Ascending aorta (tissue), 2 donors: ENCODE results near the gene NAP1L1. TPM values are rescaled to one million over a fixed set of nuclear protein-coding genes. Genes with fewer than 3 reads are reported as not detected.
A peak's percentile ranks its signal among the peaks of the same experiment; 100 is the strongest.

Experiments used
- DNase-seq, 2 donors: peaks; one replicate each; pipeline ENCODE4 v3.0.0-alpha.2; 2019; ENCODE audit warnings: low spot score in 2 of 2
- H3K27ac ChIP-seq, 2 donors: fragments of 200-600 bp; sonication (generic); one replicate each; pipeline ENCODE4 v1.5.1; 2016 to 2017; ENCODE audit warnings: mild to moderate bottlenecking in 1 of 2
- H3K27me3 ChIP-seq: fragments of 200-600 bp; sonication (generic); one replicate; pipeline ENCODE4 v1.5.1; 2017
- H3K36me3 ChIP-seq, 2 donors: fragments of 200-600 bp; sonication (generic); one replicate each; pipeline ENCODE4 v1.5.1; 2016
- H3K4me1 ChIP-seq, 2 donors: fragments of 200-600 bp; sonication (generic); one replicate each; pipeline ENCODE4 v1.5.1; 2016 to 2017; ENCODE audit warnings: mild to moderate bottlenecking in 1 of 2
- H3K4me3 ChIP-seq, 2 donors: fragments of 200-600 bp; sonication (generic); one replicate each; pipeline ENCODE4 v1.5.1; 2016 to 2017; ENCODE audit warnings: mild to moderate bottlenecking in 1 of 2
- H3K9me3 ChIP-seq, 2 donors: fragments of 200-600 bp; sonication (generic); one replicate each; pipeline ENCODE4 v1.5.1; 2016
- intact Hi-C: fragments of 100-400 bp; cut with DNase I; formaldehyde crosslinking; loops from one replicate; pipeline ENCODE4 v1.15.1; 2023
- total RNA-seq: library from RNA; depleted of rRNA; stranded (reverse); fragments of >200 nt; gene quantifications from one replicate; pipeline ENCODE4 v1.1.0, GENCODE V29; 2016
- TF ChIP-seq, protein P1 (sequence below), 3 experiments: fragments of 200-600 bp in 2 of 3; fragments of 450-650 bp in 1 of 3; sonication (generic) in 2 of 3; IDR thresholded peaks; one replicate each; pipeline ENCODE4 v1.5.1; 2016 to 2019; ENCODE audit warnings: antibody characterized with exemption in 3 of 3, mild to moderate bottlenecking in 1 of 3, moderate library complexity in 1 of 3

The NAP1L1 gene
- total RNA-seq, 1 donor from 2014 or later = 116 TPM

DNA sequence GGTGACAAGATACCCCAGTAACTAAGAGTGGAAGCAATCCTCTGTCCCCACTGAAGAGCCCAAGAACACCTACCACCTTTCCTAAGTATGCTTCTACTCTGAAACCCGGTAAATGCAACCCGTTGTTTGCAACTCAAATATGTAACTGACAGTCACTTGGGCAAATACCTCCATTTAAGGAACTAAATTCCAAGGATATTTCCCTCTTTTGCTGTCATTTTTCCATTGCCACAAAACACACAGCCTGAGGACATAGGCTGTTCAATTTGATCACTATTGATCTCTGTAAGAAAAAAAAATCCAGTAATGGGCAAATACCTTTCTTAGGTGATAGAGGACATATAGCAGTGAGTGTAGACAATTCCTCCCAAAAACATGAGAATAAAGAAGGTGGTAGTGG lies 46.3 kb downstream of the NAP1L1 start:
- intact Hi-C loops = loop anchor here (5.0 kb wide), 2 partner anchors 526 to 706 kb away; partner anchors contain the start of genes CAPS2, GLIPR1L1 and KRR1
- Histone ChIP-seq H3K36me3 (no peaks in the 10 kb centered on the region), H3K4me1 (no peaks in the 10 kb centered on the region), H3K27me3 (no peaks in the 10 kb centered on the region), H3K27ac (no peak overlapping the region), H3K9me3 (no peaks in the 10 kb centered on the region), H3K4me3 (no peak overlapping the region)
- TF ChIP-seq, protein P1, sequence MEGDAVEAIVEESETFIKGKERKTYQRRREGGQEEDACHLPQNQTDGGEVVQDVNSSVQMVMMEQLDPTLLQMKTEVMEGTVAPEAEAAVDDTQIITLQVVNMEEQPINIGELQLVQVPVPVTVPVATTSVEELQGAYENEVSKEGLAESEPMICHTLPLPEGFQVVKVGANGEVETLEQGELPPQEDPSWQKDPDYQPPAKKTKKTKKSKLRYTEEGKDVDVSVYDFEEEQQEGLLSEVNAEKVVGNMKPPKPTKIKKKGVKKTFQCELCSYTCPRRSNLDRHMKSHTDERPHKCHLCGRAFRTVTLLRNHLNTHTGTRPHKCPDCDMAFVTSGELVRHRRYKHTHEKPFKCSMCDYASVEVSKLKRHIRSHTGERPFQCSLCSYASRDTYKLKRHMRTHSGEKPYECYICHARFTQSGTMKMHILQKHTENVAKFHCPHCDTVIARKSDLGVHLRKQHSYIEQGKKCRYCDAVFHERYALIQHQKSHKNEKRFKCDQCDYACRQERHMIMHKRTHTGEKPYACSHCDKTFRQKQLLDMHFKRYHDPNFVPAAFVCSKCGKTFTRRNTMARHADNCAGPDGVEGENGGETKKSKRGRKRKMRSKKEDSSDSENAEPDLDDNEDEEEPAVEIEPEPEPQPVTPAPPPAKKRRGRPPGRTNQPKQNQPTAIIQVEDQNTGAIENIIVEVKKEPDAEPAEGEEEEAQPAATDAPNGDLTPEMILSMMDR (IDR thresholded peaks at IDR 0.05) = no peak
- DNase-seq = no peak

DNA sequence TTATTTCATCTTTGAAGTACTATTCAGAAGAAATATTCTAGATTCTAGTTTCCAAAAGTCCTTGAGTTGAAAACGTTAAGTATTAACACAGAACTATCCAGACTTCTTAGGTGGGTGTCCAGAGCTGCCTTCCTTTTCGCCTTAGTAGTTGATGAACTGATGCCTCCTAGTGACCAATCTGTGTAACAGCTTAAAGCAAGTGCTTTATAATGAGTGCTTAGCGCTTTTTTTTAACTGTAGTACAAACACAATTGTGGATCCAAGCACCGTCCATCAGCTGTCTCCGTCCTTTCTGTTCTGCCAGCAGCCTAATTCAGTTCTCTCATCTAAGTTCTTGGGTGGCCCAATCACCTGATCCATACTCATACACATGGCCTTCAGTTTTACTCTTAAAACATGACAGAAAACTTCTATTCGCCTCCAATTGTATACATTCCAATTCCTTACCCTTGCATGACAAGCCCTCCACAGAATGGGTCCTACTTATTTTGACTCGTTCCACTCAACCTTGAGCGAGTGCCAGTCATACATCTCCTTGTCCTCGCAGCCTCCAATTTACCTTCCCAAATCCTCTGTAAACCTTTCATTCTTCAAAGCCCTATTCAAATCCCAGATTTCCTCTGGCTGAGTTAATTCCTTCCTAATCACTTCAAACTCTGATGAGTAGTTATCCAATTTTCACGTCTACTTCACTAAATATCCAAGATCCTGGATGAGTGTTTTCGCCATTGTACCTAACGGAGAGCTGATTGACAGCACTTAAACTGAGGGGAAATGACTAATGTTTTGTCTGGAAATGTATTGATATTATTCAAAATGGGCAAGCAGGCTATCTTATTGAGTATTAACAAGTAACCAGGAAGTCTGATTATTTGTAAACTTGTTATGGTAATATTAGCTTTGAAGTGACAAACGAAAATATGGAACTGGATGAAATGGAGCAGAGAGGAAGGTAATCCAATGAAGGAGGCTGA lies 47.1 kb downstream of the NAP1L1 start:
- H3K27me3 ChIP-seq = no peaks in the 10 kb centered on the region
- H3K4me1 ChIP-seq = no peaks in the 10 kb centered on the region
- H3K27ac ChIP-seq = no peak overlapping the region
- no peaks in the 10 kb centered on the region for H3K9me3 ChIP-seq
- no peaks in the 10 kb centered on the region for H3K36me3 ChIP-seq
- intact Hi-C loops = loop anchor here (1.0 to 5.0 kb wide), 3 partner anchors 510 to 705 kb away; partner anchors contain the start of genes CAPS2, GLIPR1L1 and KRR1
- DNase-seq = no peak
- TF ChIP-seq, protein P1 (IDR thresholded peaks at IDR 0.05) = peak; percentile 70 to 85 (median 84)
- H3K4me3 ChIP-seq = no peak overlapping the region

DNA sequence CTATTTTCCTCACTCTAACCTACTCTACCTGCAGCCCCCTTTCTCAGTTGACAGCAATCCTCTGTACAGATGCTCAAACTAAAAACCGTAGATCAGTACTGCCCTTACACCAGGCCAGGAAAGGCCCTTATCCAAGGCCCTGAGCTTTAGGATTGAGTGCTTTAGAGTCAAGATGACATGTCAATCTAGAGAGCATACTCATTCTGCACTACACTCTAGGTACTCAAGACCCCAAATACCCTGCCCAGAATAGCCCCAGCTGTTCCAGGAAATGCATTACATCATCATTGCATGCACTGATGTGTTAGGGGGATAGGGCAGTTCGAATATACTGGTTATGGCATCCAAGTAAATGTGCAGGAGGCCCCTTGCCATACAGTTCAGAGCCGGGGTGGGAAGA lies 49.4 kb downstream of the NAP1L1 start:
- no peaks in the 10 kb centered on the region for H3K27me3 ChIP-seq
- no peaks in the 10 kb centered on the region for H3K4me1 ChIP-seq
- TF ChIP-seq, protein P1 (IDR thresholded peaks at IDR 0.05) = no peak
- DNase-seq = no peak
- intact Hi-C loops = loop anchor here (5.0 kb wide), 2 partner anchors 523 to 703 kb away; partner anchors contain the start of genes CAPS2, GLIPR1L1 and KRR1
- no peak overlapping the region for H3K4me3 ChIP-seq
- no peak overlapping the region for H3K27ac ChIP-seq
- H3K9me3 ChIP-seq = no peaks in the 10 kb centered on the region
- no peaks in the 10 kb centered on the region for H3K36me3 ChIP-seq

DNA sequence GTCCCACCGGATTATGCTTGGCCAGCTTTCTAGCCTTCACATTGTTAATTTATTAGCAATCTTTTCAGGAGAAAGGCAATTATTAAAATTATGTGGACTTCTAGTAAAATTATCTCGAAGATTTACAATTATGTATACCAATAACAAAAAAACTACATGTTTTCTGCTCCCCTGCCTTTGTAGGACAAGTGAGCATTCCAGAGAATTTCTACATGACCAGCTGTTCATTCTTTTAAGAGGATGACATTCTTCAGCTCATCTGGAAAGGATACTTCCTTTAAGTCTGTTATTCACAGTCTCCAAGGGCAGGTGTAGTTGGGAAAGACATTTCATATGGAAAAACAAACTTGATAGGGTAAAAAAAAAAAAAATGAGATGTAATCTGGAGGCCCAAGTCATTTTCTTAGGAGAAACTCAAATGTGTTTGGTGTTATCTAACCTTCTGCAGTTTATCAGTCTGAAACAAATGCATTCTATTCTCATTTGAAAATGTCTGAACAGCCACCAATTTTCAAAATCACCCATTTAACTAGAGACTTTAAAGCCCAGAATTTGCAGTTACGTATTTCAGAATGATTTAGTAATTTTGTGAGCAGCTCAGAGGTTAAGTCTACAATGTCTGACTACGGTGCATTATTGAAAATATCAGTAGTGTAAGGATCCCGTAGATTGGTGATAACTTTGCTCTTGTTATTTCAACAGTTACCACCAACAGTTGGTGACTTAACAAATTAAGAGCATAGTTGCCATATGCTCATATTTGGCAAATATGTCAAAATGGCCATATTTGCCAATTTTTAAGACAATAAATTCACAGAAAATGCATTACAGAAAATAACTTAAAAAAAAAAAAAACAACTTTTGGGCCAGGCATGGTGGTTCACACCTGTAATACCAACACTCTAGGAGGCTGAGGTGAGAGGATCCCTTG lies 51.1 kb downstream of the NAP1L1 start:
- Histone ChIP-seq H3K27me3 (no peaks in the 10 kb centered on the region), H3K9me3 (no peaks in the 10 kb centered on the region), H3K27ac (peak overlapping the region; percentile 95), H3K4me3 (peak overlapping the region in 1 of 2 donors; percentile 58), H3K36me3 (no peaks in the 10 kb centered on the region), H3K4me1 (no peaks in the 10 kb centered on the region)
- DNase-seq = no peak
- intact Hi-C loops = loop anchor here (5.0 kb wide), 2 partner anchors 96 to 311 kb away; no protein-coding TSS in a partner anchor
- TF ChIP-seq, protein P1 (IDR thresholded peaks at IDR 0.05) = no peak
